Measurements from ENCODE around the gene CCDC102B.
"Not testable (repeated sequence)": the region's sequence is repeated elsewhere in the genome, so short reads cannot be mapped to it uniquely, and the experiment has no call there.

CCDC102B gene

DNA sequence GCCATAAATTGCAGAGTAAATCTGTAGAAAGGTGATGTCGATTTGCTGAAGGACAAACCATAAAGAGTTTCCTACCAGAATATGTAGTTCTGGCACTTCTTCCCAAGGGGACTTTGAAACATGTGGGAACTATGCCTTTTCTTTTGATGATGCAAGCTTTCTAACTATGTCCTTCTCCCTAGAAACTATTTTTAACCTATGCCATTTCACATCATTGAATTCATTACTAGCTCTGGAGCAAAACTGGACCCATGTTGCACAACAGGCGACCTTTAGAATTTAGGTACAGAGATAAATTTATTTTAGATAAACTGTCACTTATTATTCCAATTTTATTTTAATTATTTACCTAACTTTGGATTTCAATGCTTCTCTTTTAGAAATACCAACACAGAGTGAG, 186.5 kb downstream of the CCDC102B start:
- DNase-seq, result no peak

DNA sequence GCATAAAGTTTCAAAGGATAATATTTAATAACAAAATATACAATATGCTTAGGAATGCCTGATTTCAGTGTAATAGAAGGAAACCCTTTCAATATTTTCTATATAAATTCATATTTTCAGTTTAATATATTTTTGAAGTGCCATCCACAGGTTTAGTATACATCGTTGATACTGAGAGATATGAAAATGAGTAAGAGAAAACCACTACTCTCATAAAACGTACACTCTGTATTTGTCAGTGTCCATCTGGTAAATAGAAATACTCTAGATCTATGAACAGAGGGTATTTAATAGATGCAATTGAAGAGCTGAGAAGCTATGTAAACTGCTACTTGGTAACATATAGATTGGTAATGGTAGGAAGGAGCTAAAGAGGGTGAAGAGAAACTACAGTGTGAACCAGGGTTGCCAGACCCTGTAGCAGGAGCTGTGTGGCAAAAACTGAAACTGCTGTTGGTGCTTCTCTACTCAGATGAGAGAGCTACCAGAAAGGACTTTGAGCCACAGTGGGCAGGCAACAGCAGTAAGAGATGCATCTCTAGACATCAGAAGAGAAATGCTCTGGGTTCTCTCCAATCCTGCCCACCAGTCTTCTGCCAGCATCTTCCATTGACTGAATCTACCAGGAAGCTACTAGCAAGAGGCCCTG, 187.4 kb downstream of the CCDC102B start:
- no peak for DNase-seq

DNA sequence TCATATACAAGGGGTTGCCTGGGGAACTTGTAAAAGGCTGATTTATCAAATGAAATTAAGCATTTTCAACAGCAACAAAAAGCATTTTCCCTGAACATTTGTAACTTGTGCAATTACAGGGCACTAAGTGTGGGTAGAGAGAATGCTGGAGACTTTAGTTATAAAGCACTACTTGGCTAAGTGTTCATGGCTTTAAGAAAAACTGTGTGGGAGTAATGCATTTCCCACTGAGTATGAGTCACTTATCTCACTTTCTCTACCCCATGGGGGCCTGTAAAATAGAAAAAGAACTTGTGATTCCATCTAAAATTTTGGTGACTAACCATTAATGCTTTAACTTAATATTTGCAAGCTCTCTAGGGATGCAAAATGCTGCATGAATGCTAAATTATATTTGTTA, 193.4 kb downstream of the CCDC102B start:
- peak; percentile 1 for DNase-seq

- DNase-seq, result no peak
Observed at GRCh38 chr18:68992719-68993482, 195.0 kb downstream of the CCDC102B start.

DNA sequence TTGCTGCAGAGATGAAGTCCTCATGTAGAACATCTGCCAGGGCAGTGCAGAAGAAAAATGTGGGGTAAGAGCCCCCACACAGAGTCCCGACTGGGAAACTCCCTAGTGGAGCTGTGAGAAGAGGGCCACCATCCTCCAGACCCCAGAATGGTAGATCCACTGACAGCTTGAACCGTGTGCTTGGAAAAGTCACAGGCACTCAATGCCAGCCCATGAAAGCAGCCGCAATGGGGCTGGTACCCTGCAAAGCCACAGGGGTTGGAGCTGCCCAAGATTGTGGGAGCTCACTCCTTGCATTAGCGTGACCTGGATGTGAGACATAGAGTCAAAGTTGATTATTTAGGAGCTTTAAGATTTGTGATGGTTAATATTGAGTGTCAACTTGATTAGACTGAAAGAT, 197.8 kb downstream of the CCDC102B start:
- no peak for DNase-seq

GRCh38 chr18:68997845-68998244, 200.0 kb downstream of the CCDC102B start:
- no peak for DNase-seq

- DNase-seq, result no peak
Observed at GRCh38 chr18:69000366-69000765, 202.5 kb downstream of the CCDC102B start.

- DNase-seq, result no peak
Observed at GRCh38 chr18:69002233-69002632, 204.4 kb downstream of the CCDC102B start.

GRCh38 chr18:69006212-69006611, 208.3 kb downstream of the CCDC102B start:
- DNase-seq, result not testable (repeated sequence)

- DNase-seq, result no peak
Observed at GRCh38 chr18:69008538-69008937, 210.7 kb downstream of the CCDC102B start.

DNA sequence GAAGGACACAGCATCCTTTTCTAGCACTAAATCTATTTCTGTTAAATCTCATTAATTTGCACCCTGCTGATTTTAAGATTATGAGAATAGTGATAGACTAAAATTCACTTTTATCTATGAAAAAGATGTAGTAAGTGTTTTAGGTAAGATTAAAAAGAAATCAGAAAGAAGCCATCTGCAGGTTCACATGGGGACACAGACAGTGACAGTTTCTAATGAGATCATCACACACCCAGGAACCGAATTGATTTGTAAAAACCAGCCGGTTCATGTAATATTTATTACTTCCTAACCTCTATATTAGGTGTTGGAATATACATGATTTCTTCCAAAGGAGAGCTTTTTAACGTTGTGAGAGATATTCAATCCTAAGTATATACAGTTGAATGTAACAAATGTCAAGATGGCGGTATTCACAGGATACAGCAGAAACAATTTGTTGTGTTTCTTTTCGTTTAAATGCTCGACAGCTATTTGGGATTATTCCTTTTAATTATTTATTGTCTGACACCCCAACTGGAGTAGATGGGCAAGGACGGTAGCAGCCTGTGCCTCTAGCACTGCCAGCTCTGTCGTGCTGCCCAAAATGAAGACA, 223.4 kb downstream of the CCDC102B start:
- no peak for DNase-seq

GRCh38 chr18:69022426-69022825, 224.5 kb downstream of the CCDC102B start:
- no peak for DNase-seq

DNA sequence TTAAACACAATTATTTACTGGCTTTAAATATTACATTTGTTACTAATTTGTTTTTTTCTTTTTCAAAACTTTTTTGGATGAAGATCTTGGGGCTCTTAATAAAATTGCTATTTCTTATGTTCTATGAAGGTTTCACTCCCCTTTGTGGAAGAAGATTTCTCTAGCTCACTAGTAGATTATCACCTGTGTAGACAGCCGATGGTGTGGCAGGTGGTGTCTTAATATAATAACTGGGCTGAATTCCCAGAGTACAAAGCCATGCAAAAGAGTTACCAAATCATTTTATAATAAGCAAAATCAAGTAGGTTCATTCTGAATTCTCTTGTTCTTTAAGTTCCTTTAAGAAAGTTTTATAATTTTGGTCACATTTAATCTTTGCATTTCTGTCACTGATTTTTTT, 233.7 kb downstream of the CCDC102B start:
- DNase-seq, result no peak

DNA sequence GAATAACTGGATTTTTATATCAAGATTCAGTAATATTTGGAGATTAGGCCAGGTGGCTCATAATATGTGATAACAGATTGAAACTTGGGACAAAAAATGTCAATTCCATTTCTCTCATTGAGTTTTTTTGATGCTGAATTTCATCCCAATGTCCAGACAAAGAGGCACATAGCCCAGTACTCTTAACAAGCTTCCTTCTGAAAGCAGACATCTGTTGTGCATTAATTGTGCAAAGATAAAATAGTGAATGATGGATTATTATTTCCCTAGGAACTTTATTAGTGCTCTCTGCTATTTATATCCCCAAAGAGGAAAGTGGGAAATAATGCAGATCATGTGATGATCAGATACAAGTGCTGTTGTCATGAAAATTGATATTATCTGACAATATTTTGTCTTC, 234.1 kb downstream of the CCDC102B start:
- DNase-seq, result no peak

DNA sequence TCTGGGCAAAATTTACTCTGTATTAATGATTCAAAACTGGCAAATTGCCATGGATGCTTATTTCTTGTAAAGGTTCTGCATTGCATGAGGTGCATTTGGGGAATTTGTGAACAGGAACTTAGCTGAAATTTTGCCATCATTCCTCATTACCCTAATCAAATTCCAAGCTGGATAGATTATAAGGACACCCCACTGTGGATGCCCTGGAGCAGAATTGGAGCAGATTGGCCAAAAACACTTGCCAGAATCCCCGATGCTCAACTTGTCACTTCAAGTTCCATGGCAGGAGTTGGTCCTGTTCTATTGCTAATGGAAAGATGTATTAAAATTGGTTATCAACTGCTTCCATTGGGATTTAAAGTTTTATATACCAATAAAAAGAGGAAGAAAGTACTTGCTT, 237.9 kb downstream of the CCDC102B start:
- no peak for DNase-seq

GRCh38 chr18:69044215-69044614, 246.3 kb downstream of the CCDC102B start:
- DNase-seq, result no peak

DNA sequence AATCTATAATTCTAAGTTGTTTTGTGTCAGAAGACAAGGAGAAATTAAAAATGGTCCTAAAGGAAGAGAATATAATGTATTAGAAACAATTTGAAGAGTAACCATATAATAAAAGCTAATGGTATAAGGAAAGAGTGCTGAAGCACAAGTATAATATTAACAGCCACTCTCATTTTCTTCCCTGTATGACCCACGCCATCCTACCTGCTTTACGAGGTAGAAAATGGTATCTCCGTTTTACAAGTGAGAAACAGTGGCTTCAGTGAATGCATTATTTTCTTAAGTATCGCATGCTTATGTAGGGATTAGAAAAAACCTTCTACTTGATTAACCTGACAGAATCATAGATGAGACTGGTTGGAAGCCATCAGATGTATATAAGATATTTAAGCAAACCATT, 266.2 kb downstream of the CCDC102B start:
- DNase-seq, result no peak

DNA sequence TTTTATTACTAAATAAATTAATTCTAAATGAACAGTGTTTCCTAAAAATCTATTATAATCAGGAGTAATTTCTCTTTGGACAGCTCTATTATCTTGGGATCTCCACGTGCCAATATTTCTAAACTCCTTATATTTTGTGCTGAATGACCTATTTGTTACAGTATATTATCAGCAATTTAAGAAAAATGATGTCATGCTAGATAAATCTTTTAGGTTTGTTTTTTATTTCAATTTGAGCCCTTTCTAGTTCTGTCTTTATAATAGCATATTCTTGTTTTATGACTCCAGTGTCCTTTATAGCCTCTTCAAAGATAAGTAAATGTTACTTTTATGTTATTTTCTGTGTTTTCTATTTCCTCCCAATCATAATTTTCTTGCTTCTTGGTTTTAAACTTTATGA, 269.2 kb downstream of the CCDC102B start:
- DNase-seq, result no peak

DNA sequence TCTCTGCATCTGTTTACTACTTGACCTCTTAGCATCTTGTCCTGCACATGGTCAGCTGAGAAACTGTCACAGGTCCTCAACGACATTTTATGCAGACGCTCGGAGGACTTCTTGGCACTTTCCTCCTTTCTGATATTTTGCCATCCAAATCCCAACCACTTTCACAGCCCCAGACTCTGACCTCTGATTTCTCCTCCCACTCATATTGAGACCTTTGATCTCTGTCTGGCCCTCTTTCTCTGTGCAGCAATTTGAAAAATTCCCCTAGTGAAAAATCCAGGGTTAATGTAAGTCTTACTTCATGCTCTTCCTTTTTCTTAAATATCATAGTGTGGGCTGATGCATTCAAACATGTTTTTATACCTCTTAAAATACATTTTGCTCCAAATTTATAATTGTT, 273.8 kb downstream of the CCDC102B start:
- DNase-seq, result no peak

DNA sequence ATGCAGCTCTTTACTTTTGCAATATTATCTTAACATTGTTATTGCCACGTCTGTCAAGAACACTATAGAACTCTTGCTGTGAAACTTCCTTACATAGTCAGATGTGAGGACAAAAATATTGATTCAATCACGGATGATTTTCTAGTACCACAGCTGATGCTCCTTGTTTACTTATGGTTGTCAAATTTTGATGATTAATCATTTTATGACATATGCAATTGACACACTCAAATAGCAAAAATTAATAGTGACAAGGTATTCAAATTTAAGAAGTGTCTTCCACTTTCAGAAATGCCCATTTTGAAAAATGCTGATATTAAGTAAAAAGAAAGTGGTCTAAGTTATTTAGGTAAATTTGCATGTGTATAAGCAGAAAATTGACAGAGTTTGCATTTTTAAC, 284.0 kb downstream of the CCDC102B start:
- no peak for DNase-seq

DNA sequence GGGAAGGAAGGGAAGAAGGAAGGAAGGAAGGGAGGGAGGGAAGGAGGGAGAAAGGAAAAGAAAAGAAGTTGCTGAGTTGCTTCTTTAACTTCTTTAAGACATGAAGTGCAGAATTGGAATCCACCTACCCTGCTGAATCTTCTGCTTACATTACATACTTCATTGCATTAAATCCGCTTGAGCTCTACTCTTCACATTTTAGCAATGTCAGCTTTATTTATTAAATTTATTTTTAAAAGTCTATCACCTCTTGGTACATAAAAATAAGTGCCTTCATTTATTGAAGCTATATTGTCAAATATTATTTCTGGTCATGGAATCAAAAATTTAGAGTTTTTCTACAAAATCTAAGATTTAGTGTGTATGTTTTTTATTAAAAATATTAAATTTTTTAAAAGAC, 284.6 kb downstream of the CCDC102B start:
- DNase-seq, result no peak

GRCh38 chr18:69085951-69086350, 288.1 kb downstream of the CCDC102B start:
- DNase-seq, result no peak

DNA sequence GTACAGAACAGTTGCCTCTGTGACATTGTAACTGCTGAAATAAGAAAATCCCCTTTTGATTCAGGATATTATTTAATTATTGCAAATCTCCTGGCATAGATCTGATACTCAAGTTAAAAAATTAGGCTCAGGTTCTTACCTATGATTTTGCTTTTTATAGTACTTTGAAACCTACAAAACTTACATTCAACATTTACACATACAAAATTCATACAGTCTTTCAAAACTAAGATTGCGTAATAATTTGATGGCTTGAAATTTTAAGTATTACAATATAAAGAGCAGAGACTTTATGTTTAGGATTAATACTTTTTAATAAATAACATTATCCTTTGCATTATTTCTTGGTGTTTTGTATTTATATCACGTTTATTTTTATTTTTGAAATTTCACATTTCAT, 291.1 kb downstream of the CCDC102B start:
- DNase-seq, result no peak

- no peak for DNase-seq
Observed at GRCh38 chr18:69097349-69097748, 299.5 kb downstream of the CCDC102B start.
